Lower lobe of right lung (tissue), 2 donors: ENCODE results near the gene POLR3F. TPM values are rescaled to one million over a fixed set of nuclear protein-coding genes. Genes with fewer than 3 reads are reported as not detected.
"Not testable (repeated sequence)": the region's sequence is repeated elsewhere in the genome, so short reads cannot be mapped to it uniquely, and the experiment has no call there.

ENCODE experiments used
- ATAC-seq, 2 donors: fragments of 200-7000 bp; cut with Tn5 transposase; one replicate each; pipeline ENCODE4 v1.9.1; 2020 to 2022; ENCODE audit warnings: mild to moderate bottlenecking in 2 of 2, moderate library complexity in 2 of 2
- DNase-seq: peaks from one replicate; pipeline ENCODE4 v3.0.0-alpha.2; 2020
- H3K27ac ChIP-seq: fragments of 200-600 bp; one replicate; pipeline ENCODE4 v1.8.0; 2022
- H3K27me3 ChIP-seq: fragments of 200-600 bp; one replicate; pipeline ENCODE4 v1.8.0; 2022; ENCODE audit warnings: low read depth
- H3K36me3 ChIP-seq: fragments of 200-600 bp; one replicate; pipeline ENCODE4 v1.8.0; 2022; ENCODE audit warnings: mild to moderate bottlenecking
- H3K4me1 ChIP-seq: fragments of 200-600 bp; one replicate; pipeline ENCODE4 v1.8.0; 2022
- H3K4me3 ChIP-seq: fragments of 200-600 bp; one replicate; pipeline ENCODE4 v1.8.0; 2022; ENCODE audit warnings: mild to moderate bottlenecking
- H3K9me3 ChIP-seq: fragments of 200-600 bp; one replicate; pipeline ENCODE4 v1.8.0; 2022
- intact Hi-C: fragments of 100-400 bp; cut with DNase I; formaldehyde crosslinking; loops from one replicate; pipeline ENCODE4 v1.11.0; 2022
- total RNA-seq: library from RNA; stranded (reverse); fragmentation: NEBNext Ultra II Directional; extraction: Animal tissue kit (Norgen Biotek cat#: 25700); gene quantifications from one replicate; pipeline ENCODE4 v1.2.1, GENCODE V29; 2021
- TF ChIP-seq, protein P1 (sequence below): fragments of 200-600 bp; IDR thresholded peaks from one replicate; pipeline ENCODE4 v1.8.0; 2022; ENCODE audit warnings: antibody characterized with exemption, mild to moderate bottlenecking
- donor health status: DM: no; HTN: yes; CAD: no; lungs with severe emphysema.

The POLR3F gene
- total RNA-seq, 1 donor from 2014 or later: 6.6 TPM

GRCh38 chr20:18514127-18514526, 46.9 kb downstream of the POLR3F start:
- Histone ChIP-seq H3K9me3 (no peaks in the 10 kb centered on the region), H3K4me1 (peaks cover 21% of the 10 kb centered on the region), H3K27ac (no peak overlapping the region), H3K4me3 (no peak overlapping the region), H3K36me3 (peaks cover 82% of the 10 kb centered on the region), H3K27me3 (no peaks in the 10 kb centered on the region)
- intact Hi-C loops: no loop called here
- ATAC-seq (peak; percentile 45 to 67), DNase-seq (no peak)
- TF ChIP-seq, protein P1, sequence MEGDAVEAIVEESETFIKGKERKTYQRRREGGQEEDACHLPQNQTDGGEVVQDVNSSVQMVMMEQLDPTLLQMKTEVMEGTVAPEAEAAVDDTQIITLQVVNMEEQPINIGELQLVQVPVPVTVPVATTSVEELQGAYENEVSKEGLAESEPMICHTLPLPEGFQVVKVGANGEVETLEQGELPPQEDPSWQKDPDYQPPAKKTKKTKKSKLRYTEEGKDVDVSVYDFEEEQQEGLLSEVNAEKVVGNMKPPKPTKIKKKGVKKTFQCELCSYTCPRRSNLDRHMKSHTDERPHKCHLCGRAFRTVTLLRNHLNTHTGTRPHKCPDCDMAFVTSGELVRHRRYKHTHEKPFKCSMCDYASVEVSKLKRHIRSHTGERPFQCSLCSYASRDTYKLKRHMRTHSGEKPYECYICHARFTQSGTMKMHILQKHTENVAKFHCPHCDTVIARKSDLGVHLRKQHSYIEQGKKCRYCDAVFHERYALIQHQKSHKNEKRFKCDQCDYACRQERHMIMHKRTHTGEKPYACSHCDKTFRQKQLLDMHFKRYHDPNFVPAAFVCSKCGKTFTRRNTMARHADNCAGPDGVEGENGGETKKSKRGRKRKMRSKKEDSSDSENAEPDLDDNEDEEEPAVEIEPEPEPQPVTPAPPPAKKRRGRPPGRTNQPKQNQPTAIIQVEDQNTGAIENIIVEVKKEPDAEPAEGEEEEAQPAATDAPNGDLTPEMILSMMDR: no peak

DNA sequence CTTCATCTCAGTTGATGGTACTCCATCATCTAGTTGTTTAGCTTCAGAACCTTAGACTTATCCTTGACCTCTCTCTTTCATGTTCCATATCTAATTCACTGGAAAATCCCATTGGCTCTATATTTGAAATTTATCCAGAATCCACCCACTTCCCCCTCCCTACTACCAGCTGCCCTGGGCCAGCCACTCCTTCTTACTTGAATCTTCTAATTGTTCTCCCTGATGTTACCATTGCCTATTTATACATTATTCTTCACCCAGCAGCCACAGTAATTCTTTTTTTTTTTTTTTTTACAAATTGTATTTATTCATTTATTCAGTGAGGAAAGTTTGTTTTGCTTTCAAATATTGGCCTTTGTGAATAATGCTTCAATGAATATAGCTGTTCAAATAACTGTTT, 48.8 kb downstream of the POLR3F start:
- H3K9me3 ChIP-seq: no peaks in the 10 kb centered on the region
- peaks cover 71% of the 10 kb centered on the region for H3K36me3 ChIP-seq
- peaks cover 15% of the 10 kb centered on the region for H3K4me1 ChIP-seq
- TF ChIP-seq, protein P1: no peak
- H3K4me3 ChIP-seq: no peak overlapping the region
- H3K27me3 ChIP-seq: no peaks in the 10 kb centered on the region
- DNase-seq (no peak), ATAC-seq (no peak)
- H3K27ac ChIP-seq: no peak overlapping the region
- intact Hi-C loops: no loop called here

- intact Hi-C loops: not testable (repeated sequence)
These were observed 54.9 kb downstream of the POLR3F start for GRCh38 chr20:18522066-18522465.

DNA sequence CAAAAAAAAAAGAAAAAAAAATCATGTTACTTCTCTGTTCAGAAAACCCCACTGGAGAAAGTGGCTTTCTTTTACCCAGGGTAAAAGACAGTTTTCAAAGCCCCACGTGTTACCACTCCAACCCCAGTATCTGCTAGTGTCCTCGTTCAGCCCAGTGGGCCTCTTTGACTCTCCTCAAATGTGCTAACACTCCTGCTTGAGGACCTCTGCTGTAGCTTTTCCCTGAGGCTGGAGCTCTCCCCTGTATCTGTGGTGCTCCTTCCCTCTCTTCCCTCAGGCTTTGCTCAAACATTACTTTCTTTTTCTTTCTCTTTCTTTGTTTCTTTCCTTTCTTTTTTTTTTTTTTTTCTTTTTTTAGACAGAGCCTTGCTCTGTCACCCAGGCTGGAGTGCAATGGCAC, 55.9 kb downstream of the POLR3F start:
- intact Hi-C loops: no loop called here
- Histone ChIP-seq H3K4me1 (no peaks in the 10 kb centered on the region), H3K4me3 (no peak overlapping the region), H3K27me3 (no peaks in the 10 kb centered on the region), H3K36me3 (peaks cover 52% of the 10 kb centered on the region), H3K27ac (no peak overlapping the region), H3K9me3 (no peaks in the 10 kb centered on the region)
- DNase-seq (no peak), ATAC-seq (no peak)
- TF ChIP-seq, protein P1: no peak

More at GRCh38 chr20:18522066-18522465, 54.9 kb downstream of the POLR3F start:
- H3K36me3 ChIP-seq: peaks cover 50% of the 10 kb centered on the region
- not testable (repeated sequence) for H3K9me3 ChIP-seq, H3K27ac ChIP-seq, ATAC-seq, H3K4me3 ChIP-seq, H3K27me3 ChIP-seq, DNase-seq, H3K4me1 ChIP-seq

GRCh38 chr20:18524646-18525045, 57.5 kb downstream of the POLR3F start:
- H3K36me3 ChIP-seq: peaks cover 67% of the 10 kb centered on the region
- no peaks in the 10 kb centered on the region for H3K27me3 ChIP-seq
- no peak overlapping the region for H3K27ac ChIP-seq
- intact Hi-C loops: no loop called here
- no peaks in the 10 kb centered on the region for H3K9me3 ChIP-seq
- ATAC-seq: no peak
- no peak for DNase-seq
- TF ChIP-seq, protein P1: no peak
- H3K4me3 ChIP-seq: no peak overlapping the region
- H3K4me1 ChIP-seq: no peaks in the 10 kb centered on the region

- ATAC-seq, H3K4me1 ChIP-seq, H3K27ac ChIP-seq, H3K9me3 ChIP-seq, intact Hi-C loops, DNase-seq, H3K4me3 ChIP-seq, H3K27me3 ChIP-seq: not testable (repeated sequence)
- H3K36me3 ChIP-seq: peaks cover 80% of the 10 kb centered on the region
These were observed 59.6 kb downstream of the POLR3F start for GRCh38 chr20:18526761-18527160.

DNA sequence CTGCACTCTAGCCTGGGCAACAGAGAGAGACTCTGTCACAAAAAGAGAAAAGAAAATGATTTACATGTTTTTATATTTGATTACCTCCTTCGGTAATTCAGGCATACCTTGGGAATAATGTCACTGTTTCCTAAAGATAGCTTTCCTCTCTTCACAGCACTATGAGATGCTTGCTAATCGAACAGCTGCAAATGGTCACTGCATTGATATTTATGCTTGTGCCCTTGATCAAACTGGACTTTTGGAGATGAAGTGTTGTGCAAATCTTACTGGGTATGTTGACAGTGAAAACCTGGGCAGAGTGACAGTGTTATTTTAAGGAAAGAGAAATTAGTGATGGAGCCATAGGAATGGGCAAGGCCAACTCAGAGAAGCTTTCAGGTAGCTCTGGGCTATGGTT, 60.1 kb downstream of the POLR3F start:
- ATAC-seq: no peak
- H3K27ac ChIP-seq: no peak overlapping the region
- H3K36me3 ChIP-seq: peaks cover 86% of the 10 kb centered on the region
- TF ChIP-seq, protein P1: no peak
- H3K9me3 ChIP-seq: no peaks in the 10 kb centered on the region
- intact Hi-C loops: no loop called here
- H3K27me3 ChIP-seq: no peaks in the 10 kb centered on the region
- DNase-seq: no peak
- no peaks in the 10 kb centered on the region for H3K4me1 ChIP-seq
- no peak overlapping the region for H3K4me3 ChIP-seq
